BLaER1 (cell line): ENCODE results near the gene EIF3A.
"Not testable (repeated sequence)": the region's sequence is repeated elsewhere in the genome, so short reads cannot be mapped to it uniquely, and the experiment has no call there.

ENCODE experiments used
- H3K27ac ChIP-seq: shearing (Covaris generic); formaldehyde crosslinking; 2 replicates; pipeline ENCODE4 v1.8.1; 2022
- H3K27me3 ChIP-seq: shearing (Covaris generic); formaldehyde crosslinking; 2 replicates; pipeline ENCODE4 v1.8.1; 2022
- H3K36me3 ChIP-seq: shearing (Covaris generic); formaldehyde crosslinking; 2 replicates; pipeline ENCODE4 v1.8.1; 2022
- H3K4me1 ChIP-seq: shearing (Covaris generic); formaldehyde crosslinking; 2 replicates; pipeline ENCODE4 v1.8.1; 2022
- H3K4me2 ChIP-seq: shearing (Covaris generic); formaldehyde crosslinking; 2 replicates; pipeline ENCODE4 v1.8.1; 2022
- H3K4me3 ChIP-seq: shearing (Covaris generic); formaldehyde crosslinking; 2 replicates; pipeline ENCODE4 v1.8.1; 2022
- H3K9ac ChIP-seq: shearing (Covaris generic); formaldehyde crosslinking; 2 replicates; pipeline ENCODE4 v1.8.1; 2022
- H3K9me3 ChIP-seq: shearing (Covaris generic); formaldehyde crosslinking; 2 replicates; pipeline ENCODE4 v1.8.1; 2022
- H4K20me1 ChIP-seq: shearing (Covaris generic); formaldehyde crosslinking; 2 replicates; pipeline ENCODE4 v1.8.1; 2022
- Cebpa-rat ChIP-seq: shearing (Covaris generic); IDR thresholded peaks from 2 replicates; pipeline ENCODE4 v1.8.1; 2022

The EIF3A gene

DNA sequence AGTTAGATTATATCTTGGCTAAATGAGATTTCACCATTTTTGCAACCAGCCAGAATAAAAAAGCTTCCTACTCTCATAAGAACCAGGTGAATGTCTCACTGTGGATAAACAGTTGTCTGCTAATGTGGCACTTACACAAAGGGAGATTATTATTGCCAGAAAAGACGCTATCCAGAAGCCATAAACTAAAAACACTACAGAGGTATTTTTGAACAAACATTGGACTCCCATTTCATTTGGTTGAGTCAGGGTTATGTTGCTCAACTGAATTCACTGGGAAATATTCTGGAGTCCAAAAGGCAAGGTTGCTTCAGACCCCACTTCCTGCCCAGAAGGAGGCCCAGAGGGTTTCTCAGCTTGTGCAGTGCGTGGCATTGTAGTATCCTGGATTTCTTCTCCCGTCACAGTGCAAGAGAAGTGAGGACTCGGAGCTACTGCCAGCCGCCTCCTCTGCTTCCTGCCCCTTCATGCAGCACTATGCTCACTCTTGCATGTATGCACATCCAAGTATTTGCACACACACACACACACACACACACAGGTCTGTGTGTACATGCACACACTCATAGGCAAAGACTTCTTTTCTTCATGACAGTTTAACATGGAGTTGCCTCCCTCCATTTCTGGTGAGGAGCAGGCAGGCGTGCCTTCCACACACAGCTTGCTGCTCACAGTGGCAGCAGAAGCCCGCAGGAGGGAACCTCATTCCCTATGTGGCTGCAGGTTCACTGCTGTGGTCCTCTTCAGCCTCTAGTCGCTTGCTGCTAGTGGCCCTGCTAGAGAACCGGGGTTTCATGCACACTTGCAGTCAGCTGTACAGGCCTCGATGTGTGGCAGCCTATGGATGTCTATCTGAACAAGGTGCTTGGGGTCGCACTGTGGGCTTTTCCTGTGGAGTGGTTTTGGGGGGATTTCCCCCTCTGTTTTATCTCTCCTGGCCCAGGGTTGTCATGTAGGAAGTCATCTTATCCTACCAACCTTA, 33.4 kb upstream of the EIF3A start:
- H3K27ac ChIP-seq, result no peak overlapping the region
- H3K9ac ChIP-seq, result no peak overlapping the region
- no peak overlapping the region for H3K4me3 ChIP-seq
- no peak overlapping the region for H3K4me2 ChIP-seq
- H4K20me1 ChIP-seq, result no peaks in the 10 kb centered on the region
- H3K36me3 ChIP-seq, result peaks cover 84% of the 10 kb centered on the region
- H3K9me3 ChIP-seq, result no peaks in the 10 kb centered on the region
- TF ChIP-seq Cebpa-rat, result no peak
- no peaks in the 10 kb centered on the region for H3K27me3 ChIP-seq
- peaks cover 7% of the 10 kb centered on the region for H3K4me1 ChIP-seq

DNA sequence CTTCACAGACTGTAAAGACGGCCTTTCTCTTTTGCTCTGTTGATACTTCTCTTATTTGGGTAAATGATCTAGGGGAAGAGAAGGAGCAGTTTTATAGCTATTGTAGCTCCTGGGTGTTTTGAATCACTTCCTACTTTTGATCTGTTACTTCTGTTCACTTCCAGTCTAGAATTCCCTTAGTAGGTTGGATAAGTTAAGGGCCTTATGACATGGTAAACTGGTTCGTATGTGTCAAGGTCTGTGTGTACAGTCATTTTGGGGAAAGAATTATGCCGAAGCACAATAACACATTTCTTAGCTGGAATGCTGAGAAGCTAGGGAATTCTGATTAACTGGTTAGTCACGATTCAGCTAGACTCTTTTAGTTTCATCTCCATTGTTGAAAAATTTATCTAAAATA, 31.4 kb upstream of the EIF3A start:
- Histone ChIP-seq H3K4me3 (no peak overlapping the region), H3K4me1 (peaks cover 7% of the 10 kb centered on the region), H3K4me2 (no peak overlapping the region), H3K9ac (no peak overlapping the region), H3K9me3 (no peaks in the 10 kb centered on the region), H4K20me1 (no peaks in the 10 kb centered on the region), H3K36me3 (peaks cover 81% of the 10 kb centered on the region), H3K27me3 (no peaks in the 10 kb centered on the region), H3K27ac (no peak overlapping the region)
- no peak for TF ChIP-seq Cebpa-rat

DNA sequence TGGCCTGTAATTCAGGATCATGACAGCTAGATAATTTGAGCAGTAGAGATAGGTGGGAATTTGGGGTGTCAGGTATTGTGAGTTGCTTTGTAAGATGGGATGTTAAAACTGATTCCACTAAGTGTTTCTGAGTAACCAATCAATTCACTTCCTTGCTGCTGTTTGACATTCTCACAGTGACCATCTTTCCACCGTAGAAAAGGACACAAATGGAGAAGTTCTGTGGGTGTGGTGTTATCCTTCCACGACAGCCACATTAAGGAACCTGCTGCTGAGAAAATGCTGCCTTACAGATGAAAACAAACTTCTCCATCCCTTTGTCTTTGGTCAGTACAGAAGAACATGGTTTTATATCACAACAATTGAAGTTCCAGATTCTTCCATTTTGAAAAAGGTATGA, 27.2 kb upstream of the EIF3A start:
- Histone ChIP-seq H3K4me1 (peaks cover 15% of the 10 kb centered on the region), H3K36me3 (peaks cover 52% of the 10 kb centered on the region)
- H3K4me2 ChIP-seq, result not testable (repeated sequence)

DNA sequence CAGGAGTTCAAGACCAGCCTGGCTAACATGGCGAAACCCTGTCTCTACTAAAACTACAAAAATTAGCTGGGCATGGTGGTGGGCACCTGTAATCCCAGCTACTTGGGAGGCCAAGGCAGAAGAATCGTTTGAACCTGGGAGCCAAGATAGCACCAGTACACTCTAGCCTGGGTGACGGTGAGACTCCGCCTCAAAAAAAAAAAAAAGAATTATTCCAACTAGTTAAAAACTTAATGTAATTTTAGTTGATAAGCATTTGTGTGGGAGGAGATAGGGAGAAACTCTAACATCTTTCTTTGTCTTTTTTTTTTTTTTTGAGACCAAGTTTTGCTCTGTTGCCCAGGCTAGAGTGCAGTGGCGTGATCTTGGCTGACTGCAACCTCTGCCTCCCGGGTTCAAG, 26.5 kb upstream of the EIF3A start:
- not testable (repeated sequence) for H3K27ac ChIP-seq, H3K9me3 ChIP-seq, H3K27me3 ChIP-seq

More for the DNA sequence above, 27.2 kb upstream of the EIF3A start:
- not testable (repeated sequence) for H3K9me3 ChIP-seq, H3K27ac ChIP-seq, H3K9ac ChIP-seq, H3K27me3 ChIP-seq, H3K4me3 ChIP-seq
- H4K20me1 ChIP-seq, result 0 out of 2 replicates have a peak, but pooled peaks cover 15% of the 10 kb centered on the region

DNA sequence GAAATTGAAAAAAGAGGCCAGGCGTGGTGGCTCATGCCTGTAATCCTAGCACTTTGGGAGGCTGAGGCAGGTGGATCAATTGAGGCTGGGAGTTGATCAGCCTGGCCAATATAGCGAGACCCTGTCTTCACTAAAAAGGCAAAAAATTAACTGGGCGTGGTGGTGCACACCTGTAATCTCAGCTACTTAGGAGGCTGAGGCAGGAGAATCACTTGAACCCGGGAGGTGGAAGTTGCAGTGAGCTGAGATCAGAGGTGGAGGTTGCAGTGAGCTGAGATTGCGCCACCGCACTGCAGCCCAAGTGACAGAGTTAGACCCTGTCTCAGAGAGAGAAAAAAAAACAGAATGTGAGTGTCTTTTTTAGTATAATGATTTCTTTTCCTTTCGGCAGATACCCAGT, 25.3 kb upstream of the EIF3A start:
- Histone ChIP-seq H3K4me1 (peaks cover 26% of the 10 kb centered on the region), H4K20me1 (0 out of 2 replicates have a peak, but pooled peaks cover 15% of the 10 kb centered on the region), H3K36me3 (peaks cover 36% of the 10 kb centered on the region), H3K4me2 (peak overlapping the region; percentile 99)
- not testable (repeated sequence) for H3K9me3 ChIP-seq, H3K9ac ChIP-seq, H3K27ac ChIP-seq, H3K27me3 ChIP-seq, H3K4me3 ChIP-seq

More for the DNA sequence above, 26.5 kb upstream of the EIF3A start:
- peaks cover 20% of the 10 kb centered on the region for H3K4me1 ChIP-seq
- H3K9ac ChIP-seq, H3K4me2 ChIP-seq, H3K4me3 ChIP-seq: not testable (repeated sequence)
- H4K20me1 ChIP-seq, result 0 out of 2 replicates have a peak, but pooled peaks cover 15% of the 10 kb centered on the region
- peaks cover 45% of the 10 kb centered on the region for H3K36me3 ChIP-seq

DNA sequence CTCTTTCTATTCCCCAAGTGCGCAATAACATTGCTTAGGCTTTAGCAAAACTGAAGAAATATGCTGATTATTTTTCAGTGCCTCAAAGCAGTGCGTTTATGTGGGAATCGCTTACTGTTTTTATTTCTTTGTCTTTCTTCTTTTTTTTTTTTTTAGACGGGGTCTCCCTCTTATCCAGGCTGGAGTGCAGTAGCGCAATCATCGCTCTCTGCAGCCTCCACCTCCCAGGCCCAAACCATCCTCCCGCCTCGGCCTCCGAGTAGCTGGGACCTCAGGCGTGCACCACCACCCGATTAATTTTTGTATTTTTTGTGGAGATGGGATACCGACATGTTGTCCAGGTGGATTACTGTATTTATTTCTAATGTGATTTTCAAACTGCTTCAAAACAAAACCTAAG, 24.5 kb upstream of the EIF3A start:
- Histone ChIP-seq H3K9me3 (no peaks in the 10 kb centered on the region), H4K20me1 (0 out of 2 replicates have a peak, but pooled peaks cover 15% of the 10 kb centered on the region), H3K36me3 (peaks cover 28% of the 10 kb centered on the region), H3K27me3 (no peaks in the 10 kb centered on the region), H3K27ac (no peak overlapping the region), H3K4me3 (peak overlapping the region; percentile 87), H3K4me1 (peaks cover 26% of the 10 kb centered on the region), H3K9ac (peak overlapping the region; percentile 82; the same call in 1 of the 2 replicates), H3K4me2 (peak overlapping the region; percentile 99)
- TF ChIP-seq Cebpa-rat, result no peak

DNA sequence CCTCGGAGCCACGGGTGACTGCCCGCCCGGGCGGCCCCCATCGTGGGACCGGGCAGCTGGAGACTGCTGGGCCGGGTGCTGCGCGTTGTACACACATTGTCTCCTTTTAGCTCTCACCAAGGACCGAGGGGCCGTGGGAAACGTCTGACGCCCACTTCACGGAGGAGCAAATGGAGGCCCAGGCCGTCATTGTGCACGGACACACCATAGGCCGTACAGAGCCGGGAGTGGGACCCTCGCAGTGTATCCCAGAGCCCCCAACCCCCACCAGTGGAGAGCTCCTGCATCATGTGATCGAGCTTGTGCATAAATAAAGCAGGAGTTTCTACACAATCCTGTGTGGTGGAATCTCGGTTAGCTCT, 24.0 kb upstream of the EIF3A start:
- Histone ChIP-seq H3K4me3 (peak overlapping the region; percentile 87), H3K4me2 (peak overlapping the region; percentile 99), H4K20me1 (0 out of 2 replicates have a peak, but pooled peaks cover 15% of the 10 kb centered on the region), H3K27me3 (no peaks in the 10 kb centered on the region), H3K4me1 (peaks cover 26% of the 10 kb centered on the region), H3K9me3 (no peaks in the 10 kb centered on the region), H3K36me3 (peaks cover 23% of the 10 kb centered on the region), H3K9ac (peak overlapping the region; percentile 82), H3K27ac (peak overlapping the region; percentile 74)
- TF ChIP-seq Cebpa-rat, result no peak

DNA sequence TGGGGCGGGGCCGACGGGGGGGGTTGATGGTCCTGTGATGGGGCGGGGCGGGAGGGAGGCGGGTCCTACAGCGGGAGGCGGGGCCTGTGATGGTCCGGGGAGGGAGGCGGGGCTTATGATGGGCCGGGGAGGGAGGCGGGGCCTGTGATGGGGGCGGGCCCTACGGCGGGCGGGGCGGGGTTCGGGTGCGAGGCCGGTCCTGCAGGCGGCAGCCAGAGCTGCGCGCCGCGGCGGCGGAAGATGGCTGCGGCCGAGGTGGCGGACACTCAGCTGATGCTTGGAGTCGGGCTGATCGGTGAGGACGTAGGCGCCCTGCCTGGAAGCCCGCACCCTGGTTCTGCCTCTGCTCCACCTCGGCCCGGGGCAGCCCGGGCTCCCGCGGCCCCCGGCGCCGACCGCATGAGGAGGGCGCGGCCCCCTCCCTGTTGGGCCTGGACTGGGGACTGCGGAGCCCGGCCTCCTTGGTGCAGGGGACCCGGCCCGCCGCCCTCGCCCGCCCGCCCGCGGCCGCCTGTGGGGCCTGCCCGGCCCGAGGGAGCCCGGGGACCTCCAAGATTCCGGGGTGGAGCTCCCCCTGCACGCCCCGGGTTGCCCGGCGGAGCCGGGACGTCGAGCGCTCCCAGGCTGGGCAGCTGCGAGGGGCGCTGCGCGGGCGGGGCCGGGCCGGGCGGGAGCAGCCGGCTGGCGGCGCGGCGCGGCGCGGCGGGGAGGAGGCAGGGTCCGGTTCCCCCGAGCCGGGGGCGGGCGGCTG, 23.5 kb upstream of the EIF3A start, which contains the start of gene DENND10:
DENND10 (plus strand) TSS at position 211 of the 751 bp plus-strand sequence; CDS start at position 241, 30 bp downstream.
- Histone ChIP-seq H3K27me3 (no peaks in the 10 kb centered on the region), H3K36me3 (peaks cover 17% of the 10 kb centered on the region), H3K9ac (peak within 1 kb of the TSS; percentile 82), H3K4me2 (peak within 1 kb of the TSS; percentile 99), H3K4me3 (peak within 1 kb of the TSS; percentile 87), H4K20me1 (0 out of 2 replicates have a peak, but pooled peaks cover 15% of the 10 kb centered on the region), H3K4me1 (peaks cover 26% of the 10 kb centered on the region), H3K9me3 (no peaks in the 10 kb centered on the region), H3K27ac (peak within 1 kb of the TSS; percentile 74)
- TF ChIP-seq Cebpa-rat, result no peak

DNA sequence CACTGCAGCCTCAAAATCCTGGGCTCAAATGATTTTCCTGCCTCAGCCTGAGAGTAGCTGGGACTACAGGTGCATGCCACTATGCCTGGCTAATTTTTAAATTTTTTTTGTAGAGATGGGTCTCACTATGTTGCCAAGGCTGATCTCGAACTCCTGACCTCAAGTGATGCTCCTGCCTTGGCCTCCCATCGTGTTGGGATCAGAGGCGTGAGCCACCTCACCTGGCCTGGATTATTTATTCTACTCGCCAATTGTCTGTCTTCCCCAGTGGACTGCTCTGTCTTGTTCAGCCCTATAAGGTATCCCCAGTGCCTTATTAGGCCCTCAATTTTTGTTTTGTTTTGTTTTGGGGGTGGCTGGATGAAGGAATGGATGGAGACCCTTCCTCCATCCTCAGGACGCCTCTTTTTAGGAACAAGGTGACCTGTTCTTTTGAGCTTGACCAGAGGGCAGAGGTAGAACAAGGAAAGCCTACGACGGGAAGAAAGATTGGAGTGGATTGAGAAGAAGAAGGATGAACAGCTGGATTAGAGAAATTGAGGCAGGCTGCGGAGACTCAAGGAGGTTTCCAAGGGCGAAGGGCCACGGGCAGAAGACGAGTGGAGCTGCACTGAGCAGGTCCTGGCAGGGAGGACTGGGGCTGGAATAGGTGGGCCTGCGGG, 22.8 kb upstream of the EIF3A start:
- Histone ChIP-seq H3K4me2 (no peak overlapping the region), H3K36me3 (peaks cover 10% of the 10 kb centered on the region), H3K9ac (no peak overlapping the region), H3K9me3 (no peaks in the 10 kb centered on the region), H3K4me1 (peaks cover 26% of the 10 kb centered on the region), H4K20me1 (0 out of 2 replicates have a peak, but pooled peaks cover 15% of the 10 kb centered on the region), H3K27ac (no peak overlapping the region), H3K4me3 (no peak overlapping the region), H3K27me3 (no peaks in the 10 kb centered on the region)
- no peak for TF ChIP-seq Cebpa-rat
